ENCODE data around the gene ANKRD63. TPM values are rescaled to one million over a fixed set of nuclear protein-coding genes. Genes with fewer than 3 reads are reported as not detected.
A peak's percentile ranks its signal among the peaks of the same experiment; 100 is the strongest.

ANKRD63 gene
- total RNA-seq, 2 donors from 2014 or later, result not detected

DNA sequence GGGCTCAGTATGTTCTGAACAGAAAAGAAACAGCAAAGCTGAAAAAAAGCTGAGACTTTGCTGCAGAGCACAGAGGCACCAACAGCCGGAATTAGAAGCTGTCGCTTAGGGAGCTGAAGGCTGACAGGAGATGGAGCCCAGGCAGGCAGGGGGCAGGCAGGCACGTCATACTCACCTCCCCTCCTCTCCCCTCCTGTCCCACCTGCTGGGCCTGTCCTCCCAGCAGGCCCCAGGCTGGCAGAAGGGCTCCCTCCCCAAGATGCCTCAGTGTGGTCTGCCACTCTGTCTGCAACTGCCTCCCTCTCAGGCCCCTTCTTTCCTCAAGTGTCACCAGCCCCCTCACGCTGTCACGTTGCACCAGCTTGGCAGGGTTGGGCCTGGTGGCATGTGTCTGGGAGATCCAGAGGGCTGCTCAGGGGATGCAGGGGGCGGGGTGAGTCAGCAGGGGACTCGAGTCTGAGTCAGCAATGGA, 3.2 kb upstream of the ANKRD63 start:
- Histone ChIP-seq H3K27me3 (replicated peaks; ENCODE audit: insufficient read depth) (peaks cover 5% of the 10 kb centered on the region), H3K36me3 (no peaks in the 10 kb centered on the region)
- no peak for ATAC-seq (ENCODE audit: insufficient number of reproducible peaks, low FRiP score, low read depth)

DNA sequence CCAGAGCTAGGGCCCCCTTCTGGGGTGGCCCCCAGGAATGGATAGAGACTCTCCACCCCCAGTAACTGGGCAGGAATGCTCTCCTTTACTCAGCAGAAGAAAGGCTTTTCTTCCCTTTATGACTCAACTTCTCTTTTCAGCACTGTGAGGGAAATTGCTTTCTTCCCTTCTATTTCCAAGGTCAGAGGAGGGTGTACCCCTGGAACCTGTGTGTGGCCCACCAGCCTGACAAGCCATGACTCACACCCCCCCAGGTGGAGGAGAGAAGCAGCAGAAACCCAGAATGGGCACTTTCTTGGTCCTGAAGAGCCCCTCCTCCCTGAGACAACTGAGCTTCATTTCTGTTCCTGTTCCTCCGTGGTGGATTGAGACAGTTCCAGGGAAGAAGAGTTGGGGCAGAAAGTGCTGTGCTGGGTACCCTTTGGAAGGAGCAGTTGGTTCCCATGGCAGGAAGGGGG, 2.7 kb upstream of the ANKRD63 start:
- Histone ChIP-seq H3K27me3 (replicated peaks; ENCODE audit: insufficient read depth) (peaks cover 10% of the 10 kb centered on the region), H3K27ac (no peak overlapping the region)
- no peak for ATAC-seq (ENCODE audit: insufficient number of reproducible peaks, low FRiP score, low read depth)

More for the DNA sequence above, 3.2 kb upstream of the ANKRD63 start:
- no peak for DNase-seq (ENCODE audit: low spot score)
- Histone ChIP-seq H3K9me3 (no peaks in the 10 kb centered on the region), H3K4me3 (no peak overlapping the region), H3K4me1 (ENCODE audit: control insufficient read depth in 1 of 2, low read depth in 2 of 2) (peaks cover 3 to 26% of the 10 kb centered on the region in 2 donors), H3K27ac (no peak overlapping the region)
- TF ChIP-seq, protein P1, sequence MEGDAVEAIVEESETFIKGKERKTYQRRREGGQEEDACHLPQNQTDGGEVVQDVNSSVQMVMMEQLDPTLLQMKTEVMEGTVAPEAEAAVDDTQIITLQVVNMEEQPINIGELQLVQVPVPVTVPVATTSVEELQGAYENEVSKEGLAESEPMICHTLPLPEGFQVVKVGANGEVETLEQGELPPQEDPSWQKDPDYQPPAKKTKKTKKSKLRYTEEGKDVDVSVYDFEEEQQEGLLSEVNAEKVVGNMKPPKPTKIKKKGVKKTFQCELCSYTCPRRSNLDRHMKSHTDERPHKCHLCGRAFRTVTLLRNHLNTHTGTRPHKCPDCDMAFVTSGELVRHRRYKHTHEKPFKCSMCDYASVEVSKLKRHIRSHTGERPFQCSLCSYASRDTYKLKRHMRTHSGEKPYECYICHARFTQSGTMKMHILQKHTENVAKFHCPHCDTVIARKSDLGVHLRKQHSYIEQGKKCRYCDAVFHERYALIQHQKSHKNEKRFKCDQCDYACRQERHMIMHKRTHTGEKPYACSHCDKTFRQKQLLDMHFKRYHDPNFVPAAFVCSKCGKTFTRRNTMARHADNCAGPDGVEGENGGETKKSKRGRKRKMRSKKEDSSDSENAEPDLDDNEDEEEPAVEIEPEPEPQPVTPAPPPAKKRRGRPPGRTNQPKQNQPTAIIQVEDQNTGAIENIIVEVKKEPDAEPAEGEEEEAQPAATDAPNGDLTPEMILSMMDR (IDR thresholded peaks at IDR 0.05), result no peak

DNA sequence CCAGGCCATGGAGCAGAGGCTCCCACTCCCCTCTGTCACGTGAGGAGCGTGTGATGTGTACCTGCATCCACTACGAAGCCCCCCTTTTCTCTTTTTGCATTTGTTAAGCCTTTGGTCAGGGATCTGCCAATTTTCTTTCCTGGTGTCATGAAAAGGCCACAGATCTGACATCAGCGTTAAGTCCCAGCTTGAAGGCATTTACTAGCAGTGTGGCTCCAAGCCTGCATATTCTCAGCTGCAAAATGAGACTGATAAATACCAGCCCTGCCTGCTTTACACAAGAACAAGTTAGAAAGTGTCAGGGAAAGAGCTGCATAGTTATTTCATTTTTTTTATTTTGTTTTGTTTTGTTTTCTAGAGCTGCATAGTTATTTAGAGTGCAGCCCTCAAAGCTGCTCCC, 2.3 kb upstream of the ANKRD63 start:
- TF ChIP-seq, protein P1 (IDR thresholded peaks at IDR 0.05), result no peak
- ATAC-seq (ENCODE audit: insufficient number of reproducible peaks, low FRiP score, low read depth), result no peak
- Histone ChIP-seq H3K27ac (no peak overlapping the region), H3K36me3 (no peaks in the 10 kb centered on the region), H3K27me3 (replicated peaks; ENCODE audit: insufficient read depth) (peaks cover 14% of the 10 kb centered on the region), H3K9me3 (no peaks in the 10 kb centered on the region), H3K4me1 (ENCODE audit: control insufficient read depth in 1 of 2, low read depth in 2 of 2) (peaks cover 3 to 24% of the 10 kb centered on the region in 2 donors), H3K4me3 (no peak overlapping the region)
- no peak for DNase-seq (ENCODE audit: low spot score)

More for the DNA sequence above, 2.7 kb upstream of the ANKRD63 start:
- DNase-seq (ENCODE audit: low spot score), result no peak
- Histone ChIP-seq H3K36me3 (no peaks in the 10 kb centered on the region), H3K4me3 (no peak overlapping the region), H3K9me3 (no peaks in the 10 kb centered on the region), H3K4me1 (ENCODE audit: control insufficient read depth in 1 of 2, low read depth in 2 of 2) (peaks cover 3 to 24% of the 10 kb centered on the region in 2 donors)
- TF ChIP-seq, protein P1 (IDR thresholded peaks at IDR 0.05), result no peak

DNA sequence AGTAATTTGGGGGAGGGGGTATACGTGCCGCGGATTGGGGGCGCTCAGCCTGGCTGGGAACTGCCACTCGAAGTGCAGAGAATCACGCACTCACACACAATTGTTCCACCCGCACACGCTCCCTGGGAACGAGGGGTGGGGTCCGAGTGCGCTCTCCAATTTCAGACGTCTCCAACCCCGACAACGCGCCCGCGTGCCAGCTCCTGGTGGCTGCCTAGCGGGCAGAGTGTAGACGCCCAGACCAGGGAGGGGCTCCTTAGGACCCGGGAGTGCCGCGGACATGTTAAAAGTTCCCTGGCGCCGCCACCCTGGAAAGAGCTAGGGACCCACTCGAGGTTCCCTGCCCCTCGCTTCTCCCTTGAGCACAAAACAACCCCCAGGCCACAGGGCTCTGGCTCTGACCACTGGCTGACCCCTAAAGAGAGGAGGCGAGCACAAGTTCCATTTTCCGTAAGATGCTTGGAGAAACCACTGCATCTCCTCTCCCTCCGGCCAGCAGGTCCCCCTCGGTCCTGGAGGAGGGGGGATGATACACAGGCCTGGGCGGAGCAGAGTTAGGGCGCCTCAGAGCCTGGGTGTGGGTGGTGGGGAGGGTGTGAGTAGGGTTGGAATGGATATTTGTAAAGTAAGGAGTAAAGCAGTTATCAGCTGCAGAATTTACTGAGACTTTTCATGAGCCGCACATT, 894 bp upstream of the ANKRD63 start:
- H3K9me3 ChIP-seq, result no peaks in the 10 kb centered on the region
- no peak overlapping the region for H3K27ac ChIP-seq
- H3K4me1 ChIP-seq (ENCODE audit: control insufficient read depth in 1 of 2, low read depth in 2 of 2), result peaks cover 3 to 34% of the 10 kb centered on the region in 2 donors
- DNase-seq (ENCODE audit: low spot score) (no peak), ATAC-seq (ENCODE audit: insufficient number of reproducible peaks, low FRiP score, low read depth) (no peak)
- no peak overlapping the region for H3K4me3 ChIP-seq
- TF ChIP-seq, protein P1 (IDR thresholded peaks at IDR 0.05), result no peak
- no peaks in the 10 kb centered on the region for H3K36me3 ChIP-seq
- H3K27me3 ChIP-seq (replicated peaks; ENCODE audit: insufficient read depth), result peaks cover 15% of the 10 kb centered on the region

DNA sequence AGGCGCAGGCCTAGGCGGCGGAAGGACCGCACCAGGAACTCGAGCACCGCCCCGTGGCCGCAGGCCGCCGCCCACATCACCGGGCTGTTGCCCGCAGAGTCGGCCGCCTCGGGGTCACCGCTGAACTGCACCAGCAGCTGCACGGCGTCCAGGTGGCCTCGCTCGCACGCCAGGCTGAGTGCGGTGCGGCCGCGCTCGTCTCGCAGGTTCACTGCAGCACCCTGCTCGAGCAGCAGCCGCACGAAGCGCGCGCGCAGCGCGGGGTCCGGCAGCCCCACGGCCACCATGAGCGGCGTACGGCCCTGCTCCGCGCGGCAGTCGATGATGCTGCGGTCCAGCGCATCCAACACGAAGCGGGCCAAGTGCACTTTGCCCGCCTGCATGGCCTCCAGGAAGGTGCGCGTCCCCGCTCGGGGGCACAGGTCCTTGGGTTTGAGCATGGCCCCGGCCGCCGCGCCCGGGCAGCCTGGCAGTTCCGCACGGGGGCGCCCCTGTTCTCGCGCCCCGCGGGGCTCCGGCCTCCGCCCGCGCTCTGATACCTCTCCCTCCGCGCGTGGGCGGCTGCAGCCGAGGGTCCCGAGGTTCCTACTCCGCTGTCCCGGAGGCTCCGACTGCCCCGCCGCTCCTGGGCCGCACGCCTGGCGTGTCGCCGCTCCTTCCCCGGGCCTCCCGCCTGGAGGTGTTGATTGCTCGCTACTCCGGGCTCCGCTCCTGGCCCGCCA, 556 bp downstream of the ANKRD63 start:
- peaks cover 3 to 34% of the 10 kb centered on the region in 2 donors for H3K4me1 ChIP-seq (ENCODE audit: control insufficient read depth in 1 of 2, low read depth in 2 of 2)
- ATAC-seq (ENCODE audit: insufficient number of reproducible peaks, low FRiP score, low read depth), result no peak
- peaks cover 15% of the 10 kb centered on the region for H3K27me3 ChIP-seq (replicated peaks; ENCODE audit: insufficient read depth)
- H3K27ac ChIP-seq, result no peak overlapping the region
- H3K9me3 ChIP-seq, result no peaks in the 10 kb centered on the region
- peak overlapping the region; percentile 66 for H3K4me3 ChIP-seq
- no peak for DNase-seq (ENCODE audit: low spot score)
- no peaks in the 10 kb centered on the region for H3K36me3 ChIP-seq
- TF ChIP-seq, protein P1 (IDR thresholded peaks at IDR 0.05), result no peak

Data from thoracic aorta (tissue), 2 donors.